ENCODE results near the gene VPS13C. TPM values are rescaled to one million over a fixed set of nuclear protein-coding genes. Genes with fewer than 3 reads are reported as not detected.

Gene VPS13C, protein sequence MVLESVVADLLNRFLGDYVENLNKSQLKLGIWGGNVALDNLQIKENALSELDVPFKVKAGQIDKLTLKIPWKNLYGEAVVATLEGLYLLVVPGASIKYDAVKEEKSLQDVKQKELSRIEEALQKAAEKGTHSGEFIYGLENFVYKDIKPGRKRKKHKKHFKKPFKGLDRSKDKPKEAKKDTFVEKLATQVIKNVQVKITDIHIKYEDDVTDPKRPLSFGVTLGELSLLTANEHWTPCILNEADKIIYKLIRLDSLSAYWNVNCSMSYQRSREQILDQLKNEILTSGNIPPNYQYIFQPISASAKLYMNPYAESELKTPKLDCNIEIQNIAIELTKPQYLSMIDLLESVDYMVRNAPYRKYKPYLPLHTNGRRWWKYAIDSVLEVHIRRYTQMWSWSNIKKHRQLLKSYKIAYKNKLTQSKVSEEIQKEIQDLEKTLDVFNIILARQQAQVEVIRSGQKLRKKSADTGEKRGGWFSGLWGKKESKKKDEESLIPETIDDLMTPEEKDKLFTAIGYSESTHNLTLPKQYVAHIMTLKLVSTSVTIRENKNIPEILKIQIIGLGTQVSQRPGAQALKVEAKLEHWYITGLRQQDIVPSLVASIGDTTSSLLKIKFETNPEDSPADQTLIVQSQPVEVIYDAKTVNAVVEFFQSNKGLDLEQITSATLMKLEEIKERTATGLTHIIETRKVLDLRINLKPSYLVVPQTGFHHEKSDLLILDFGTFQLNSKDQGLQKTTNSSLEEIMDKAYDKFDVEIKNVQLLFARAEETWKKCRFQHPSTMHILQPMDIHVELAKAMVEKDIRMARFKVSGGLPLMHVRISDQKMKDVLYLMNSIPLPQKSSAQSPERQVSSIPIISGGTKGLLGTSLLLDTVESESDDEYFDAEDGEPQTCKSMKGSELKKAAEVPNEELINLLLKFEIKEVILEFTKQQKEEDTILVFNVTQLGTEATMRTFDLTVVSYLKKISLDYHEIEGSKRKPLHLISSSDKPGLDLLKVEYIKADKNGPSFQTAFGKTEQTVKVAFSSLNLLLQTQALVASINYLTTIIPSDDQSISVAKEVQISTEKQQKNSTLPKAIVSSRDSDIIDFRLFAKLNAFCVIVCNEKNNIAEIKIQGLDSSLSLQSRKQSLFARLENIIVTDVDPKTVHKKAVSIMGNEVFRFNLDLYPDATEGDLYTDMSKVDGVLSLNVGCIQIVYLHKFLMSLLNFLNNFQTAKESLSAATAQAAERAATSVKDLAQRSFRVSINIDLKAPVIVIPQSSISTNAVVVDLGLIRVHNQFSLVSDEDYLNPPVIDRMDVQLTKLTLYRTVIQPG (N-terminal part only)
- total RNA-seq (2014; rRNA removed; shearing (Covaris generic); ENCODE audit: low replicate concordance): 7.2 and 74.6 TPM in 2 replicates

- in situ Hi-C loops (cut with HindIII; ENCODE audit: low pct_unique_long_range_greater_than_20kb, low sequenced_read_pairs): no loop called here
- peak; percentile 97 for DNase-seq (ENCODE audit: low read depth)
These were observed at the start of gene VPS13C for GRCh38 chr15:62060113-62060895. Gene VPS13C, minus strand, starts transcription at chr15:62060447. Its CDS starts 73 bp downstream, at chr15:62060374.

GRCh38 chr15:62109437-62109836 is 49.2 kb upstream of the VPS13C start:
- no peak for DNase-seq (ENCODE audit: low read depth)
- in situ Hi-C loops (cut with HindIII; ENCODE audit: low pct_unique_long_range_greater_than_20kb, low sequenced_read_pairs): no loop called here

GRCh38 chr15:62108411-62108810 is 48.2 kb upstream of the VPS13C start:
- in situ Hi-C loops (cut with HindIII; ENCODE audit: low pct_unique_long_range_greater_than_20kb, low sequenced_read_pairs): no loop called here
- DNase-seq (ENCODE audit: low read depth): no peak

DNA sequence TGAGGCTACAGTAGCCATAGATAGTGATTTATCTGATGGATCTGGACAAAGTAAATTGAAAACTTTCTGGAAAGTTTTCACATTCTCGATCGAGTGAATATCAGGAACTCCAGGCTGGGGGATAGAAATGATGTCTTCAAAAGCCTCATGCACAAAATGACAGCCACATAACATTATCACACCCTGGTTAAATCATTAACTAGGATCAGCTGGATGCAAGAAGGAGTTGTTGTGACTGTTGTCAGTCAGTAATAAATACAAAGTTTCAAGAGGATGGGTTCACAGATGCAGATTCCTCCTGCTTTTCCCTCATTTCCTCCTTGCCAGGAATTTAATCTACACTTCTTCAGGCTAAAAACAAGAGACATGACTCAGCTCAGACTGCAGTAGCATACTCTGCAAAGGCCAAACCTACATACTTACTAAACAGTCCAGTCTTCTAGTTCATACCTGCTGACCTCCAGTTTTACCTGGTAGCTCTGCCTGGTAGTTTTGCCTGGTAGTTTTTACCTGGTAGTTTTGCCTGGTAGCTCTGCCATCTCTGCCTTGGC is 47.4 kb upstream of the VPS13C start:
- peak; percentile 52 for DNase-seq (ENCODE audit: low read depth)

DNA sequence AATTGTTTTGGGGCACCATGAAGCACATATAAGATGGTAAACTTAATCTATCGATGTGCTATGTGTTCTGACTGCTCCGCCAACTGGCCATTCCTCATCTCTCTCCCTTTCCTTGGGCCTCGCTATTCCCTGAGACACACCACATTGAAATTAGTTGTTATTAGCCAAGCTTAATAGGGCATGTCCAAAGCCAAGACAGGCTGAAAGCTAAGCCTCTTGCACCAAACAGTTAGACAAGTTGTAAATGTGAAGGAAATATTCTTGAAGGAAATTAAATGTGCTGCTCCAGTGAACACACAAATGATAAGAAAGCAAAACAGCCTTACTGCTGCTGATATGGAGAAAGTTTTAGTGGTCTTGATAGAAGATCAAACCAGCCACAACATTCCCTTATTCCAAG is 45.8 kb upstream of the VPS13C start:
- in situ Hi-C loops (cut with HindIII; ENCODE audit: low pct_unique_long_range_greater_than_20kb, low sequenced_read_pairs): no loop called here
- DNase-seq (ENCODE audit: low read depth): no peak

More for the DNA sequence above, 47.4 kb upstream of the VPS13C start:
- in situ Hi-C loops (cut with HindIII; ENCODE audit: low pct_unique_long_range_greater_than_20kb, low sequenced_read_pairs): no loop called here

DNA sequence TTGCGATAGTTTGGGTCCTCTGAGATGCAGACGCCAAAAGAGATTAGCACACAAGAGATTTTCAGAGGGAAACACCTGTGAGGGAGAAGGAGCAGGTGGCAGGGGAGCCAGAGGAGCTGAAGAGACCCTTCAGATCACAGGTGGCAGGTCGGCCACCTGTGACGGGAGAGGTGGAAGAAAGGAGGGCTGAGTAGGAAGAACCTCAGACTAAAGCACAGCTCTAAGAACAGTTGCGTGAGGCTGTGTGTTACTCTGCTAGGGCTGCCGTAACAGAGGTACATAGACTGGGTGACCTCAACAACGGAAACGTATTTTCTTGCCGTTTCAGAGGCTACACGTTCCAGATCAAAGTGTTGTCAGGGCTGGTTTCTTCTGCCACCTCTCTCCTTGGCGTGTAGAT is 45.0 kb upstream of the VPS13C start:
- no peak for DNase-seq (ENCODE audit: low read depth)
- in situ Hi-C loops (cut with HindIII; ENCODE audit: low pct_unique_long_range_greater_than_20kb, low sequenced_read_pairs): no loop called here

GRCh38 chr15:62104846-62105245 is 44.6 kb upstream of the VPS13C start:
- no peak for DNase-seq (ENCODE audit: low read depth)

GRCh38 chr15:62104401-62104800 is 44.2 kb upstream of the VPS13C start:
- in situ Hi-C loops (cut with HindIII; ENCODE audit: low pct_unique_long_range_greater_than_20kb, low sequenced_read_pairs): no loop called here
- no peak for DNase-seq (ENCODE audit: low read depth)

More at GRCh38 chr15:62104846-62105245, 44.6 kb upstream of the VPS13C start:
- in situ Hi-C loops (cut with HindIII; ENCODE audit: low pct_unique_long_range_greater_than_20kb, low sequenced_read_pairs): no loop called here

- in situ Hi-C loops (cut with HindIII; ENCODE audit: low pct_unique_long_range_greater_than_20kb, low sequenced_read_pairs): no loop called here
- no peak for DNase-seq (ENCODE audit: low read depth)
These were observed 43.2 kb upstream of the VPS13C start for GRCh38 chr15:62103431-62103830.

GRCh38 chr15:62099094-62099601 is 38.9 kb upstream of the VPS13C start:
- in situ Hi-C loops (cut with HindIII; ENCODE audit: low pct_unique_long_range_greater_than_20kb, low sequenced_read_pairs): no loop called here
- no peak for DNase-seq (ENCODE audit: low read depth)

DNA sequence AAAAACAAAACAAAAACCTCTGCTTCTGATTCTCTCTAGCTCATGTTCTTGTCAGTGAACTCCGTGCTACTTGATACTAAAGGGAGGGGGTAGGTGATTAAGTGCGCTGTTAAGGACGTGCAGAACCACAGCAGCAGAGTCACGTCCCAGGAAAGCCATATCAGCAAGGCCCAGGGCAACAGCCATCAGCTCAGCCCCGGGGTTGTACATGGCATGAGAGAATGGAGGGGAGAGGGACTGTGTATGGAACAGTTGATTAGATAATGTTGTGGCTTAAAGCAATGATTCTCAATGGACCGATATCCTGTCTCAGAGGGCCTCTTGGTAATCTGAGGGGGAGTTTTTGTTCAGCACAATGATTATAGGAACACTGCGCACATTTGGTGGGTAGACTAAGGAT is 34.1 kb upstream of the VPS13C start:
- DNase-seq (ENCODE audit: low read depth): no peak
- in situ Hi-C loops (cut with HindIII; ENCODE audit: low pct_unique_long_range_greater_than_20kb, low sequenced_read_pairs): no loop called here

DNA sequence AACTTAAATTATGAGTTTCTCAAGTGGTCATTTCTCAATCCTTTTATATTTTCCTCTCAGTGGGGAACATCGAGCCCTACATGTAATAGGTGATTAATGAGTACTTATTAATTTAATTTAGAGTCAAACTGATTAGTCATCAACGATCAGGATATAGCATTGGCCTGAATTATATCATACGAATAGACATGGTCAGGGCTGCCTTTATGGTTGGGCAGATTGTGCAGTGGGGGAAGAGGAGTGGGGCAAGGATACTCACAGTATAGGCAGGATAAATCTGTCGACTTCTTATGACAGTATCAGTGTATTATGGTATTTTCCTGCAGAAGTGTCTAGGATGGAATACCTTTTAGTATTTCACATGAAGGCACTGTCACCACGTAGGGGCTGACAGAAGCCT is 33.6 kb upstream of the VPS13C start:
- no peak for DNase-seq (ENCODE audit: low read depth)
- in situ Hi-C loops (cut with HindIII; ENCODE audit: low pct_unique_long_range_greater_than_20kb, low sequenced_read_pairs): no loop called here

GRCh38 chr15:62090988-62091387 is 30.7 kb upstream of the VPS13C start:
- DNase-seq (ENCODE audit: low read depth): no peak
- in situ Hi-C loops (cut with HindIII; ENCODE audit: low pct_unique_long_range_greater_than_20kb, low sequenced_read_pairs): no loop called here

DNA sequence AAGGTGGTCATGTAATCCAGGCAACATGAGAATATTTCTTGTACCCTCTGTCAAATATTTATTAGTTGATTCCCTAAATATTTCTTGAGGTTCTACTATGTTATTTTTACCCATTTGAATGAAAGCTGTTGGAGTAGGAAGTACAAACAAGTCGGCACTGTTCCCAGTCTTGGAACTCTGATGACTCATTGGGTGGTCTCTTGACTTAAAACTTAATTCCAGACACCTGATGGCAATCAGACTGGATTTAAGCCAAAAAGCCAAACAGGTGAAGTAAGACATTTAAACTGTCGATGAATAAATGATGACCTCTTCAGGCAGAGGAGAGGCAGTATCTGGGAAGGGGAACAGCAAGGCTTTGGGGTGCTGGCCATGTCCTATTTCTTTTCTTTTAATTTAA is 29.4 kb upstream of the VPS13C start:
- in situ Hi-C loops (cut with HindIII; ENCODE audit: low pct_unique_long_range_greater_than_20kb, low sequenced_read_pairs): no loop called here
- no peak for DNase-seq (ENCODE audit: low read depth)

DNA sequence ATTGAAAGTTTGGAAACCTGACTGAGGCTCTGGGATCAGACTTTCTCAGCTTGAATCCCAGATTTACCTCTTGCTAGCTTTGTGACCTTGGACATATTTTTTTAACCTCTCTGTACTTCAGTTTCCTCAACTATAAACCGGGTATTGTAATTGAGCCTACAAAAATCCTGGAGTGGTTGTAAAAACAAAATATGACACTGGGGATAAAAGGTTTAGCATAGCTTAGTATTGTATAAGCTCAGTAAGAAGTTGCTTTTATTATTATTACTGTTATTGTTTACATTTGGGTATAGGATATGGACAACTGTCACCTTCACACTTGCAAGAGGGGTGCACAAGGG is 28.1 kb upstream of the VPS13C start:
- in situ Hi-C loops (cut with HindIII; ENCODE audit: low pct_unique_long_range_greater_than_20kb, low sequenced_read_pairs): no loop called here
- no peak for DNase-seq (ENCODE audit: low read depth)

DNA sequence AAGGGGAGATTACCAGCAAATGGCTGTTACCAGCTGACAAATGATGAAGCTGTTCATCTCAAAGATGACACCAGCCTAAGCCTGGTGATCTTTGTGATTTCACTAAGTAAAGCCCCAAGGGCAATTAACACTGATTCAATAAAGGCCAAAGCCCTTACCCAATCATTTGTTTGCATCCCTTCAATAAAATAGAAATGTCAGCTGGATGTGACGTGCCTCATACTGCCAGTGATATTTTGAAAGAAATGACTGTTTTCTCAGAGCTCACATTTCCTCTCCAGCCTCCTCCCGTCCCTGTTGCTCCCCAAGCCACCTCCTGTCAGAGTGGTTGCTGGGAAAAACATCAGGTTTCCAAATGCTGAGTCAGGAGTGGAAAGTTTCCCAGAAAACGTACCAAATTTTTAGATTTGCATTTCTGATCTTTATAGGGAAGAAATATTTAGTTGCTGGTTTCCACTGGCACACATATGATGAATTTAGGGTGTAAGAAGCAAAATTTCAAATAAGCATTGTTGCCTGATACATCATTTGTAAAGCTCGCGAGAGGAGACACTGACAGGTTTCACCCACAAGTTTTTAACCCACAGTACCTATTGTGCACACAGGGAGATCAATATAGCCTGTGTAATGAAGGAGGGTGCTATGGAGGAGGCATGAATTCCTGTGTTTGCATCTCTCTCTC is 27.6 kb upstream of the VPS13C start:
- no peak for DNase-seq (ENCODE audit: low read depth)
- in situ Hi-C loops (cut with HindIII; ENCODE audit: low pct_unique_long_range_greater_than_20kb, low sequenced_read_pairs): no loop called here

GRCh38 chr15:62085740-62086139 is 25.5 kb upstream of the VPS13C start:
- no peak for DNase-seq (ENCODE audit: low read depth)
- in situ Hi-C loops (cut with HindIII; ENCODE audit: low pct_unique_long_range_greater_than_20kb, low sequenced_read_pairs): no loop called here
